NCI-H1105 treated with DMSO at 0.1 percent for 48 hours (cell line): Measurements from ENCODE around the gene HNRNPUL1.
"Not testable (repeated sequence)": the region's sequence is repeated elsewhere in the genome, so short reads cannot be mapped to it uniquely, and the experiment has no call there.

Source experiments
- DNase-seq: peaks from one replicate; lab custom pipeline; 2025; lab: John Stamatoyannopoulos, UW

The HNRNPUL1 gene

DNA sequence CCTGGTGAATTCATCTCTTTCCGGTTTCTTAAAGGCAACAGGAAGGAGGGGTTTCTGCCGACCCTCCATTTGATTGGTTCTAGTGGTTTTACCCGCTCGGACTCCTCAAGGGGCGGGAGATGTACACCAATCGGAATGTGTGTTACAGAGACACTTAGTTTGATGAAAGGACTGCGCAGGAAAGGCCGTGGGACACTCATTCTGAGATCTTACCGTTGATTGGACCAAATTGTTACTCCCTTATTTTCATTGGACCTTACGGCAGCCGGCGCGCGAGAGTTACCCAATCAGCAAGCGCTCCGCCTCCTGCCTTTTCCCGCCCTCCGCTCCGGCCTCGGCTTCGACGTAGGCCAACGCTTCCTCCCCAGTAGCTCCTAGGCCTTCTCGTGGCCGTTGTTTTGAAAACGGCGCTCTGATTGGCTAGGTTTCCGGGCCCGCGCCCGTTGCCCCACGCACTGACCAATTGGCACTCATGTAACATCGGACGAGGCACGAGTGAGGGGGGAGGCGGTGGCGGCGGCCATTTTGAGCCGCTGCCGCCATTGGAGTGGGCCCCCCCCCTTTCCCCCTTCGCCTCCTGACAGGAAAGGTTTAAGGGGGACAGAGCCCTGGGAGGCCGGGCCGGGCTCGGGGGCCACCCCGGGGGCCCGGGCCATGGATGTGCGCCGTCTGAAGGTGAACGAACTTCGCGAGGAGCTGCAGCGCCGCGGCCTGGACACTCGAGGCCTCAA, at the start of gene HNRNPUL1:
Gene HNRNPUL1, plus strand, starts transcription at position 523 of the 731 bp plus-strand sequence. Its CDS starts 132 bp downstream, at position 655.
- peak; percentile 100 for DNase-seq

DNA sequence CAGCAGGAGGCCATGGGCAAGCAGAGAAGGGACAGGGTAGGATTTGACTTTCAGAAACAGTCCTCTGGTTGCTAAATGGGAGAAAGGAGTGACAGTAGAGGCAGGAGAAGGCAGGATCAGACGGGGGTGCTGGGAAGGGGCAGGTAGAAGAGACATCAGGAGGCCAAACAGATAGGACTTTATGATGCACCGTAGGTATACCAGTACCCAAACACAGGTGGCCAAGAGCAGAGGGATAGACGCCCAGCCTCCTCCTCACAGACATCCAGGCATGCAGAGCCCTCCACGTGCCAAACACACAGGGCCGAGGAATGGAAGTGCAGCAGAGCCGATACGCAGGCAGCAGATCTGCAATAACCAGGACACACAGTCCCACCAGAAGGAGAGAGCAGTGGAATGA, 46.4 kb upstream of the HNRNPUL1 start:
- DNase-seq = no peak

DNA sequence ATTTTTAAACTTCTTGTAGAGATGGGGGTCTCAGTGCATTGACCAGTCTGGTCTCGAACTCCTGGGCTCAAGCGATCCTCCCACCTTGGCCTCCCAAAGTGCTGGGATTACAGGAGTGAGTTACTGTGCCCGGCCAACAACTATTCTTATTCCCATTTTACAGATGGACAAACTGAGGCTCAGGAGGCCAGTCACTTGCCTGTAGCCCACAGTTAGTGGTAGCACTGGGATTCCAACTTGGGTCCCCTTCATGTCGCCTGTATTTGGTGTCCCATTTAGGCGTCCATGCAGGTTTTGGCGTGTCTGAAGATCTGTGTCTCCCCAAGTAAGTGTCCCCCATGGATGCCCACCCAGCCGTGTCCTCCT, 45.9 kb upstream of the HNRNPUL1 start:
- DNase-seq = no peak

DNA sequence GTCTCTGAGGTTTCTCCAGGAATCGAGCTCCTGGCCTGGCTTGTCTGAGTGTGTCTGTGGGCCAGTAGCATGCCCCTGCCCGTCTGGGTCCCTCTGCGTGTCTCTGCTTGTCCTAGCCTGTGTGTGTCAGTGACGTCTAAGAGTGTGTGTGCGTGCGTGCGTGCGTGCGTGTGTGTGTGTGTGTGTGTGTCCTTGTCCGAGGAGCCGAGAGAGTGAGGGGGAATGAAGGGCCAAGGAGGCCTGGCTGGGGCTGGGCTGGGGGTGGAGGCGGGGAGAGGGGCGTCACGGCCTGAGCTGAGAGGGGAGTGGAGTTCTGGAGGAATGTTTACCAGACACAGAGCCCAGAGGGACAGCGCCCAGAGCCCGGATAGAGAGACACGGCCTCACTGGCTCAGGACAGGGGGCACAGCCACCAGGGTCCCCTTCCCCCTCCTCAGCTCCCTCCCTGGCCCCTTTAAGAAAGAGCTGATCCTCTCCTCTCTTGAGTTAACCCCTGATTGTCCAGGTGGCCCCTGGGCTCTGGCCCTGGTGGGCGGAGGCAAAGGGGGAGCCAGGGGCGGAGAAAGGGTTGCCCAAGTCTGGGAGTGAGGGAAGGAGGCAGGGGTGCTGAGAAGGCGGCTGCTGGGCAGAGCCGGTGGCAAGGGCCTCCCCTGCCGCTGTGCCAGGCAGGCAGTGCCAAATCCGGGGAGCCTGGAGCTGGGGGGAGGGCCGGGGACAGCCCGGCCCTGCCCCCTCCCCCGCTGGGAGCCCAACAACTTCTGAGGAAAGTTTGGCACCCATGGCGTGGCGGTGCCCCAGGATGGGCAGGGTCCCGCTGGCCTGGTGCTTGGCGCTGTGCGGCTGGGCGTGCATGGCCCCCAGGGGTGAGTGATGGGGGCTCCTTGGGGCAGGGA, 45.3 kb upstream of the HNRNPUL1 start, which contains the start of gene AXL:
Gene AXL, plus strand, starts transcription at position 609 of the 893 bp plus-strand sequence. Its CDS starts 170 bp downstream, at position 779.
- no peak for DNase-seq

DNA sequence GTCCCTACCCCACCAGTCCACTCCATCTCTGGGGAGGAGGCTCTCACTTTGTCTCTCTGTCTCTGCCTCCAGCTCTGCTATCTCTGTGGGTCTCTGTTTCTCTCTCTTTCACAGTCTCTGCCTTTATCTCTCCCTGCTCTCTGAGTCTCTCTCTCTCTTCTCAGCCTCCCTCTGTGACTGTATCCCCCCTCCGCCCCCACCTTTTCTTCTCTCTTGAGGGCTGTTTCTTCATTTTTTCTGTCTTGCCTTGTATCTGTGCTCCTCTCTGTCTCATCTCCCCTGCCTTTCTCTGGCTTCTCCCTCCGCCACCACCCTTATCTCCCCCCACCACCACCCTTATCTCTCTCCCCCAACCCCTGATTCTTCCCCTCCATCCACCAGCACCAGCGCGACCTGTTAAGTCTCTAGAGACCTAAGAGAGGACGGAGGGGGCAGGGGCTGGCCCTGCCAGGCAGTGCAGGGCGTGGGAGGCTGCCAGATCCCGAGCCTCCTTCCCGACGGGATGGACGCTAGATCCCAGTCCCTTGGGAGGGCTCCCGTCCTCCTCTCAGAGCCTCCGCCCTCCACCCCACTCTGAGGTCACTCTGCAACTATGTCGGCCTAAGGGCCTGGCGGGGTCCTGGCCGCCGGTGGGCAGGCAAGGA, 44.1 kb upstream of the HNRNPUL1 start:
- DNase-seq = no peak

DNA sequence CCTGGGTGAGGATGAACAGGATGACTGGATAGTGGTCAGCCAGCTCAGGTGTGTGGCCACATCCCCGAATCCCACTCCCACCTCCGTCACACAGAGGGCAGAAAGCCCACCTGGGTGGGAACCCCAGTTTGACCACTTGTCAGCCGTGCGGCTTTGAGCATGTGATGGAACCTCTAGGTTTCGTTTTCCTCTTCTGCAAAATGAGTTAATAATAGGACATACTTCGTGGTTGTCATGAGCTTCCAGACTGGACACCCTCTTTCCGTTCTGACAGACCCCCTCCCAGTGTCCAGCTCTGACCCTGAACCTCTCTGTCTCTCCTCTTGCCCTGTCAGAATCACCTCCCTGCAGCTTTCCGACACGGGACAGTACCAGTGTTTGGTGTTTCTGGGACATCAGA, 43.4 kb upstream of the HNRNPUL1 start:
- DNase-seq = no peak

DNA sequence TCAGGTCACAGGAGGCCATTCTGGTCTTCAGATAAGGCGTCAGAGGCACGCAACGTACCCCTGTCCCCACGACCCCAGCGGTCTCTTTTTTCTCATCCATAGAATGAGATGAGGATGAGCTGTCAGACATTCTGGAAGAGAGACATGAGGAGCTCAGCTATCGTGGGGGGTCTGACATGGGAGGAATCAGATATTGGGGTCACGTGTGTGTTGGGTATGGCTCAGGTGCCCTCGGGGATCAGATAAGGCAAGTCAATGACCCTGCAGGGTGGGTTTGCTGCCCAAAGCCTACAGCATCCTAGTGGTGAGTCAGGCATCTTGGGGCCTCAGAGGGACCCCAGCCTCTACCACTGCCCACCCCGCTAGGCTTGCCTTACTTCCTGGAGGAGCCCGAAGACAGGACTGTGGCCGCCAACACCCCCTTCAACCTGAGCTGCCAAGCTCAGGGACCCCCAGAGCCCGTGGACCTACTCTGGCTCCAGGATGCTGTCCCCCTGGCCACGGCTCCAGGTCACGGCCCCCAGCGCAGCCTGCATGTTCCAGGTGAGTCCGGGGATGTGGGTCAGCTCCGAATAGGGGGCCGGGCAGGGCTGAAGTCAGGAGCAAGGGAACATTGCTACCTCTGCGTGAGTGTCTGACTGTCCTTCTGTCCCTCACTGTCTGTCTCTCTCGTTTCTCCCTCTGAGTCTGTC, 42.5 kb upstream of the HNRNPUL1 start:
- no peak for DNase-seq

DNA sequence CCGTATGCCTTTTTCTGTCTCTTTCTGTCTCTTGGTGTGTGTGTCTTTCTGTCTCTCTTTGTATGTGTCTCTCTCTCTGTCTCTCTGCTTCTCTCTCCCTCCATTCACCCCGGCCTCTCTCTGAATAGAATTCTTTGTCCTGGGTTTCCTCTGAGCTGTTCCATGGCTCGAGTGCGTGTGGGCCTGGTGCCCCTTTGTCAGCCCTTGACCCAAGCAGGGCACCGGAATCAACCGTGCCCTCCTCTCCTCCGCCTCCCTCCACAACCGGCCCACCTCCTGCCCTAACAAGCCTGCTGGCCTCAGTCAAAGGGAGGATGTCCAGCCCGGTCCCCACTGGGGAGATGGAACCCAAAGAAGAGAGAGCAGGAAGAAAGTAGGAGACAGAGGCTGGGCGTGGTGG, 41.9 kb upstream of the HNRNPUL1 start:
- no peak for DNase-seq

DNA sequence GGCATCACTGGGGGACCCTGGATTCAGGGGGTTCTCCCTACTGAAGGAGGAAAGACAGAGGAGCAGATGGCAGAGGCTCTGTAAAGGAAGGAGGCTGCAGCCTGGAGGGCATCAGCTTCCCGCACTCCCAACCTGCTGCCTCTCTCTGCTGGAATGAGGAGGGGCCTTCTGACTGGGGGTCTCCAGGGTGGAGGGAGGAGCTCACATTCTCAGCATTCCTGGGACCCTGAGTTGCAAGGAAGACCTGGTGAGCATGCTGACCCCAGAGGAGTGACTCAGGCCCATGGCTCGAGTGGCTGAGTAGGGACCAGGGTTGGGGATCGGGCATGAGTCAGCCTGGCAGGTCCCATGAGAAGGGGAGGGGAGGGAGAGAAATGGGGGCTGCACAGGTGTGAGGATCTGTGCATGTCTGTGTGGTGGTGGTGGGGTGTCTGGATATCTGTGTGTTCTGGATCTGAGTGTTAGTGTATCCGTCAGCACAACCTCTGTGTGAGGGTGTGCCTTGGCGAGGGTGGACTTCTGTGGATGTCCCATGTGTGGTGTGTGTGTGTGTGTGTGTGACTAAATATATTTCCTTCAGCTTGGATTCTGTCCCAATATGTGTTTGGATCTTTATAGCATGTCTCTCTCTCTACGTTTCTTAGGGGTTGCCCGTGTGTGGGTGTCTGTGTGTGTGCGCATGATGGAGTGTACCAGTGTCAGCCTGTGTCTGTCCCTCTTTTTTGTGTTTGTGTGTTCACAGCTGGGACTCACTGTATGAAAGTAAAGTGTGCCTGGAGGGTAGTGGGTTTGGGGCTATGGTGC, 40.5 kb upstream of the HNRNPUL1 start:
- no peak for DNase-seq

DNA sequence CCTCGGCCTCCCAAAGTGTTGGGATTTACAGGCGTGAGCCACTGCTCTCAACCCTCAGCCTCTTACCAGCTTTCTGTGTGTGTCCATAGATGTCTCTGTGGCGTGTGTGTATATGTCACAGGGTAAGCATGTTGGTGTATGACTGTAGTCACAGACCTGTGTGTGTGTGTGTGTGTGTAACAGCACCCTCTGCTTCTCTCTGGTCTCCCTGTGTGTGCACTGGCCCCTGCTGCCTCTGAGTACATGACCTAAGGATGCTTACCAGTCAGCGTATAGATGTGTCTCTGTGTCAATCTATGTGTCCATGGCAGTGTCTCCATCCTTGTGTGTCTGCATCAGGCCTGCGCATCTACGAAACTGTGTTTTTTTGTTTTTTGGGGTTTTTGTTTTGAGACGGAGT, 39.5 kb upstream of the HNRNPUL1 start:
- DNase-seq = no peak

DNA sequence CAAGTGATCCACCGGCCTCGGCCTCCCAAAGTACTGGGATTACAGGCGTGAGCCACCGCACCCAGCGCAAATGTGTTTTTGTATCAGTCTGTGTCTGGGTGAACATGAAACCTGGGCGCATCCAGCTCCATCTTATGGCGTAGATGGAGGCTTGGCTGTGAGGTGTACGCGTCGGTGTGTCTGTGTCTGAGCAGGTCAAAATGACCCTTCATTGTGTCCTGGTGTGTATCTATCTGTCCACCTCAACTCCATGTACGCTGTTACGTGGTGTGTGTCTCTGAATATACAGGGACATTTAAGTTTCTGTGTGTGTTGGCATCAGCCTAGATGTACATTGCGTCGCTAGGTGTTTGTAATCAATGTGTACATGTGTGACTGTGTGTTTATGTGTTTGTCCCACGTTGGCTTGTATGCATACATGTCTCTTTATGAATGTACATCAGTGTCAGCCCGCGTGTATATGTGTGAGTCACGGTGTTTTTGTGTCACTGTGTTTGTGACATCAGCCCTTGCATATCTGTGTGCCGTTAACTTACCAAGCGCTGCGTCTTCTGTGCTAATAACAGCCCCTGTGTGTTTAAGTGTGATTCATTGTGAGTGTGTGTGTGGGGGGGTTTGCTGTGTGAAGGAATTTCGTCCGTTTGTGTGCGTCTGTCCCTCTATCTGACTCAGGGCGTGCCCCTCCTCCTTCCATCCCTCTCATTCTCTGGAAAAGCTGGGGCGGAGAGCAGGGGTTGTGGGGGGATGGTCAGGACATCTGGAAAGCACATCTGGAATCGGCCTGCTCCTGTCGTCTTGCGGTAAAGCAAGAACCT, 38.7 kb upstream of the HNRNPUL1 start:
- DNase-seq = no peak

DNA sequence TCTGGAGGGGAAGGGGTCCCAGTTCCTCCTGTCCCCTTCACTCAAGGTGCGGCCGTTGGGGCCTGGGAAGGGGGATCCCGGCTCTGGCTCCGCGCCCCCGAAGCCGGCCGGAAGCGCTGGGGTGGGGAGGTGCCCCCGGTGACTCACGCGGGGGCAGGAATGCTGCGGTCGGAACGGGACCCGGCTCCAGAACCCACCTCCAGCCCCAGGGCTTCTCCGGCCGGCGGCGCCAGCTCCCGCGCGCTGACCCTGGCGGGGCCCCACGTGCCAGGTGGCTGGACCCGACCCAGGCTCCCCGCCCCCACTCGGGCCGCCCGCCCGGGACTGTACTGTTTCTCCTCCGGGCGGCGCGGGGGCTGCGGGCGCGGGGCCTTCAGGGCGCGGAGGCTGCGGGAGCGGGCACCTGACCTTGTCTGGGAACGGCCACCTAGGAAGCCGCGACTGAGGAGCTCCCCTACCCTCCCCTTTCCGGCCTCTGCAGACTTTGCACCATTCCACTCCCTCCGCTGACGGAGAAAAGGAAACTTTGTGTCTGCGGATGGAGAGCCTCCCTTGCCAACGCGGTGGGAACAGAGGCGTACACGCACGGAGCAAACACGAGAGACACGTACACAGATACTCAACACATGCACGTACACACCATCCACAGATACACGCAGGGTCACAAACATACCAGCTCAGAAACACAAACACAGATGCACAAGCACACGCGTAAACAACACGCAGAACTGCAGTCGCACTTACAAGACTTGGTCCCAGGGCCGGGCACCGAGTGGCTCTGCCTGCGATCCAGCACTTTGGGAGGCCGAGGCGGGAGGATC, 37.9 kb upstream of the HNRNPUL1 start:
- no peak for DNase-seq

DNA sequence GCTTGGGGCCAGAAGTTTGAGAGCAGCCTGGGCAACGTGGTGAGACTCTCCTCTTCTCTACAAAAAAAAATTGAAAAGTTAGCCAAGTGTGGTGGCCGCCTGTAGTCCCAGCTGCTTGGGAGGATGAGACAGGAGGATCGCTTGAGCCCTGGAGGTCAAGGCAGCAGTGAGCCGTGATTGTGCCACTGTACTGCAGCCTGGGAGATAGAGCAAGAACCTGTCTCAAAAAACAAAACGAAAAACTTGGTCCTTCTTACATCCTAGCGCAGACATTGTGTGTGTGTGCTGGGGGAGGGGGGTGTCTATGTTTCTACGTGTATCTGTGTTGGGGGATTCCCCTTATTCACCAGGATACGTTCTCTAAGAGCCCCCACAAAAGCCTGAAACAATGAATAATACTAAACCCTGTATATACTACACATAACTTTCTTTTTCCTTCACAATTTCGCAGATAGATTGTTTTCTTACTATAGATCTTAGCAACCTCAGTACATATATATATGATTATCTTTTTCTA, 37.2 kb upstream of the HNRNPUL1 start:
- no peak for DNase-seq

DNA sequence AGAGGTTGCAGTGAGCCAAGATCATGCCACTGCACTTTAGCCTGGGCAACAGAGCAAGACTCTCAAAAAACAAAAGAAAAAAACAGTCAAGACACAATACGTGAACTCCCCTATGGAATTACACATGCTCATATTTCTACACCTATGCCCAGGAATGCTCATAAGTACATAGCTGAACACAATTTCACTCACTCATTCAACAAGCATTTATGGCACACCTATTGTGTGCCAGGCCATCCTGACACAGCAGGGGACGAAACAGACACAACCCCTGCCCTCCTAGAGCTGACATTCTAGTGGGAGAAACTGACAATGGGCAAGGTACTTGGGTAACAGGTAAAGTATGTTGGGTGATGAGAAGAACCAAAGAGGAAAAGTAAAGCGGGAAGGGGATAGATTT, 35.7 kb upstream of the HNRNPUL1 start:
- DNase-seq = no peak

DNA sequence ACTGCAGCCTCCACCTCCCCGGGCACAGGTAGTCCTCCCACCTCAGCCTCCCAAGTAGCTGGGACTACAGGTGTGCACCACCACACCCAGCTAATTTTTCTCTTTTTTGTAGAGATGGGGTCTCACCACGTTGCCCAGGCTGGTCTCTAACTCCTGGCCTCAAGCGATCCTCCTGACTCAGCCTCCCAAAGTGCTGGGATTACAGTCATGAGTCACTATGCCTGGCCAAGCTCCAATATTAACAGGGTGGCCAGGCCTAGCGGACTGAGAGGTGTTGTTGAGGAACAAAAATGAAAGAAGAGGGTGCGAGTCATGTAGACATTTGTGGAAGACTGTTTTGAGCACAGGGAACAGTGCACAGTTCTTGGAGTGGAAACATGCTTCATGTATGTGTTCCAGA, 34.8 kb upstream of the HNRNPUL1 start:
- not testable (repeated sequence) for DNase-seq

DNA sequence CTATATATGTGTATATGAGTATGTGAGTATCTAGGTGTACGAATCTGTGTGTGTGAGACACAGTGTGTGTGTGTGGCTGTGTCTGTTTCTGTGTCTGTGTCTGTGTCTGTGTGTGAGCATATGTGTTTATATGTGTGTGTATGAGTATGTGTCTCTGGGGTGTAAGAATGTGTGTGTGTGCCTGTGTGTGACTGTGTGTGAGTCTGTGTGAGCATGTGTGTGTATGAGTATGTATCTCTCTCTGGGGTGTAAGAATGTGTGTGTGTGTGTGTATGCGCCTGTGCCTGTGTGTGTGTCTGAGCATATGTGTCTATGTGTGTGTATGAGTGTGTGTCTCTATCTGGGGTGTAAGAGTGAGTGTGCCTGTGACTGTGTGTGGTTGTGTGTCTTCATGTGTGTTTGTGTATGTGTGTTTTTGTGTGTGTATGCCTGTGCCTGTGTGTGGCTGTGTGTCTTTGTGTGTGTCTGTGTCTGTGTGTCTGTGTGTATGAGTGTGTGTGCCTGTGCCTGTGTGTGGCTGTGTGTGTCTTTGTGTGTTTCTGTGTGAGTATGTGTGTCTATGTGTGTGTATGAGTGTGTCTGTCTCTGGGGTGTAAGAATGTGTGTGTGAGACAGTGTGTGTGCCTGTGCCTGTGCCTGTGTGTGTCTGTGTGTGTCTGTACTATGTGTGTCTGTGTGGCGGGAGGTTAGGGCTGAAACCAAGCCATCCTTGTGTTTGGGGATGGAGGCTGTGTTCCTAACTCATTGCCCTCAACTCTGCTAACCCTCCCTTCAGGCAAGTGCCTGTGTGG, 33.9 kb upstream of the HNRNPUL1 start:
- no peak for DNase-seq

DNA sequence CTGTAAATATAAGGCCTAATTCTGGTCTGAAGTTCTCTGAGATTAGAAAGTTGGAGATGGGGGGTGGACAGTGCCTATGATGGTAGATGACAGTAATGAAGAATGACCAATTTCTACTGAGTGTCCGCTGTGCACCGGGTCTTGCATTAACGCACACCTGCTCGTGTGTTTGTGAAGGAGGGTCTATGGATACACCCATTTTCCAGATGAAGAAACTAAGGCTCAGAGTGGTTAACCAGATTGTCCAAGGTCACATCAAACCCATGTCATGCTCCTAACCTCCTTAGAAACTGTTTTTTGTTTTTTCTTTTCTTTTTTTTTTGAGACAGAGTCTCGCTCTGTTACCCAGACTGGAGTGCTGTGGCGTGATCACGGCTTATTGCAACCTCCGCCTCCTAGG, 31.5 kb upstream of the HNRNPUL1 start:
- no peak for DNase-seq

DNA sequence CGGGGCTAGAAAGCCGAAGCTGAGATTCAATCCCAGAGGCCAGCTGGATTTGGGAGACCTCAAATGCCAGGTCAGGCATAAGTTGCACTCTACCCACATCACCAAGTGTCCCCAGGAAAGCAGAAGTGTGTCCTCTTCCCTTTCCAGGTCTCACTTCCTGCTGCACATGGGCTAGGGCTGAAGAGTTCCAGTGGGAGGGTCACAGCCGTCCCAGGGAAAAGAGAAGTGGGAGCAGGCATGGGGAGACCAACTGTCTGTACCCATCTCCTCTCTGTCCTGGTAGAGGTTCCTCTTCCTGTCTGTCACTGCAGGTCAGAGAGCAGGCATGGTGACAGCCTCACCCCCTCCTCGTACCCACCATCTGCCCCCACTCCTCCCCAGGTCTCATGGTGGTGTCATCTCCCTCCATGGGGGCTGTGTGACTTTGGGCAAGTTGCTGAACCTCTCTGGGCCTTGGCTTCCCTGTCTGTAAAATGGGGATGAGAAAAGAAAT, 30.4 kb upstream of the HNRNPUL1 start:
- DNase-seq = no peak
